ENCODE measurements around the gene KRT222. TPM values are rescaled to one million over a fixed set of nuclear protein-coding genes. Genes with fewer than 3 reads are reported as not detected.

KRT222 gene
- total and polyA plus RNA-seq, 2 donors = 0.19 to 0.84 TPM

- no peaks in the 10 kb centered on the region for H3K9me3 ChIP-seq (ENCODE audit: control insufficient read depth in 2 of 2, insufficient read depth in 1 of 2, low read length in 1 of 2)
- peaks cover 0 to 2% of the 10 kb centered on the region in 2 donors for H3K27me3 ChIP-seq (ENCODE audit: control insufficient read depth in 2 of 2, insufficient read depth in 1 of 2, low read length in 1 of 2)
- WGBS = 1% methylated on average over 3 of the region's 3 CpGs
- H3K4me1 ChIP-seq (ENCODE audit: control insufficient read depth in 2 of 2, insufficient read depth in 2 of 2, low read length in 2 of 2) = peaks cover 2 to 17% of the 10 kb centered on the region in 2 donors
- peaks cover 0 to 5% of the 10 kb centered on the region in 2 donors for H3K36me3 ChIP-seq (ENCODE audit: control insufficient read depth in 2 of 2, insufficient read depth in 2 of 2, low read length in 1 of 2)
- DNase-seq (ENCODE audit: low read depth in 6 of 9, low spot score in 9 of 9) = peak in 2 of 9 donors; percentile 45 to 66
- H3K27ac ChIP-seq (ENCODE audit: low read depth in 1 of 2, low read length in 1 of 2) = peak overlapping the region in 1 of 2 donors; percentile 49
- H3K4me3 ChIP-seq (ENCODE audit: low read length in 2 of 2) = no peak overlapping the region
Measured at GRCh38 chr17:40622509-40622928, 42.5 kb downstream of the KRT222 start.

GRCh38 chr17:40621578-40621977 is 43.4 kb downstream of the KRT222 start:
- DNase-seq (ENCODE audit: low read depth in 6 of 9, low spot score in 9 of 9) = no peak
- no peaks in the 10 kb centered on the region for H3K9me3 ChIP-seq (ENCODE audit: control insufficient read depth in 2 of 2, insufficient read depth in 1 of 2, low read length in 1 of 2)

GRCh38 chr17:40621019-40621418 is 44.0 kb downstream of the KRT222 start:
- no peak overlapping the region for H3K4me3 ChIP-seq (ENCODE audit: low read length in 2 of 2)
- H3K36me3 ChIP-seq (ENCODE audit: control insufficient read depth in 2 of 2, insufficient read depth in 2 of 2, low read length in 1 of 2) = no peaks in the 10 kb centered on the region
- no peaks in the 10 kb centered on the region for H3K9me3 ChIP-seq (ENCODE audit: control insufficient read depth in 2 of 2, insufficient read depth in 1 of 2, low read length in 1 of 2)
- 97% methylated on average over 6 of the region's 6 CpGs for WGBS
- peaks cover 2 to 23% of the 10 kb centered on the region in 2 donors for H3K4me1 ChIP-seq (ENCODE audit: control insufficient read depth in 2 of 2, insufficient read depth in 2 of 2, low read length in 2 of 2)
- peak overlapping the region in 1 of 2 donors; percentile 67 for H3K27ac ChIP-seq (ENCODE audit: low read depth in 1 of 2, low read length in 1 of 2)
- H3K27me3 ChIP-seq (ENCODE audit: control insufficient read depth in 2 of 2, insufficient read depth in 1 of 2, low read length in 1 of 2) = peaks cover 0 to 2% of the 10 kb centered on the region in 2 donors
- DNase-seq (ENCODE audit: low read depth in 6 of 9, low spot score in 9 of 9) = no peak

More at GRCh38 chr17:40621578-40621977, 43.4 kb downstream of the KRT222 start:
- Histone ChIP-seq H3K27ac (ENCODE audit: low read depth in 1 of 2, low read length in 1 of 2) (no peak overlapping the region), H3K36me3 (ENCODE audit: control insufficient read depth in 2 of 2, insufficient read depth in 2 of 2, low read length in 1 of 2) (no peaks in the 10 kb centered on the region), H3K27me3 (ENCODE audit: control insufficient read depth in 2 of 2, insufficient read depth in 1 of 2, low read length in 1 of 2) (peaks cover 0 to 2% of the 10 kb centered on the region in 2 donors), H3K4me3 (ENCODE audit: low read length in 2 of 2) (no peak overlapping the region), H3K4me1 (ENCODE audit: control insufficient read depth in 2 of 2, insufficient read depth in 2 of 2, low read length in 2 of 2) (peaks cover 2 to 17% of the 10 kb centered on the region in 2 donors)
- WGBS = 92% methylated on average over 8 of the region's 8 CpGs

- H3K27me3 ChIP-seq (ENCODE audit: control insufficient read depth in 2 of 2, insufficient read depth in 1 of 2, low read length in 1 of 2) = peaks cover 0 to 2% of the 10 kb centered on the region in 2 donors
Measured at GRCh38 chr17:40618754-40619625, 46.0 kb downstream of the KRT222 start.

GRCh38 chr17:40617678-40618240 is 47.2 kb downstream of the KRT222 start:
- 91% methylated on average over 11 of the region's 11 CpGs for WGBS
- Histone ChIP-seq H3K9me3 (ENCODE audit: control insufficient read depth in 2 of 2, insufficient read depth in 1 of 2, low read length in 1 of 2) (no peaks in the 10 kb centered on the region), H3K27me3 (ENCODE audit: control insufficient read depth in 2 of 2, insufficient read depth in 1 of 2, low read length in 1 of 2) (peaks cover 0 to 2% of the 10 kb centered on the region in 2 donors), H3K4me3 (ENCODE audit: low read length in 2 of 2) (no peak overlapping the region), H3K27ac (ENCODE audit: low read depth in 1 of 2, low read length in 1 of 2) (peak overlapping the region; percentile 38 to 76), H3K4me1 (ENCODE audit: control insufficient read depth in 2 of 2, insufficient read depth in 2 of 2, low read length in 2 of 2) (peaks cover 2 to 50% of the 10 kb centered on the region in 2 donors), H3K36me3 (ENCODE audit: control insufficient read depth in 2 of 2, insufficient read depth in 2 of 2, low read length in 1 of 2) (no peaks in the 10 kb centered on the region)
- no peak for DNase-seq (ENCODE audit: low read depth in 6 of 9, low spot score in 9 of 9)

More at GRCh38 chr17:40618754-40619625, 46.0 kb downstream of the KRT222 start:
- H3K4me3 ChIP-seq (ENCODE audit: low read length in 2 of 2) = no peak overlapping the region
- H3K27ac ChIP-seq (ENCODE audit: low read depth in 1 of 2, low read length in 1 of 2) = no peak overlapping the region
- H3K9me3 ChIP-seq (ENCODE audit: control insufficient read depth in 2 of 2, insufficient read depth in 1 of 2, low read length in 1 of 2) = no peaks in the 10 kb centered on the region
- no peak for DNase-seq (ENCODE audit: low read depth in 6 of 9, low spot score in 9 of 9)
- H3K36me3 ChIP-seq (ENCODE audit: control insufficient read depth in 2 of 2, insufficient read depth in 2 of 2, low read length in 1 of 2) = no peaks in the 10 kb centered on the region
- peaks cover 2 to 40% of the 10 kb centered on the region in 2 donors for H3K4me1 ChIP-seq (ENCODE audit: control insufficient read depth in 2 of 2, insufficient read depth in 2 of 2, low read length in 2 of 2)
- WGBS = 87% methylated on average over 16 of the region's 16 CpGs

GRCh38 chr17:40616592-40616991 is 48.4 kb downstream of the KRT222 start:
- Histone ChIP-seq H3K9me3 (ENCODE audit: control insufficient read depth in 2 of 2, insufficient read depth in 1 of 2, low read length in 1 of 2) (no peaks in the 10 kb centered on the region), H3K27ac (ENCODE audit: low read depth in 1 of 2, low read length in 1 of 2) (peak overlapping the region in 1 of 2 donors; percentile 18), H3K4me3 (ENCODE audit: low read length in 2 of 2) (no peak overlapping the region), H3K36me3 (ENCODE audit: control insufficient read depth in 2 of 2, insufficient read depth in 2 of 2, low read length in 1 of 2) (no peaks in the 10 kb centered on the region), H3K4me1 (ENCODE audit: control insufficient read depth in 2 of 2, insufficient read depth in 2 of 2, low read length in 2 of 2) (peaks cover 2 to 54% of the 10 kb centered on the region in 2 donors), H3K27me3 (ENCODE audit: control insufficient read depth in 2 of 2, insufficient read depth in 1 of 2, low read length in 1 of 2) (peaks cover 0 to 2% of the 10 kb centered on the region in 2 donors)
- no peak for DNase-seq (ENCODE audit: low read depth in 6 of 9, low spot score in 9 of 9)
- 65% methylated on average over 3 of the region's 3 CpGs for WGBS

GRCh38 chr17:40615841-40616476 is 49.0 kb downstream of the KRT222 start:
- no peaks in the 10 kb centered on the region for H3K36me3 ChIP-seq (ENCODE audit: control insufficient read depth in 2 of 2, insufficient read depth in 2 of 2, low read length in 1 of 2)
- no peaks in the 10 kb centered on the region for H3K9me3 ChIP-seq (ENCODE audit: control insufficient read depth in 2 of 2, insufficient read depth in 1 of 2, low read length in 1 of 2)
- WGBS = 95% methylated on average over 10 of the region's 10 CpGs
- H3K27ac ChIP-seq (ENCODE audit: low read depth in 1 of 2, low read length in 1 of 2) = no peak overlapping the region
- no peak for DNase-seq (ENCODE audit: low read depth in 6 of 9, low spot score in 9 of 9)
- H3K4me1 ChIP-seq (ENCODE audit: control insufficient read depth in 2 of 2, insufficient read depth in 2 of 2, low read length in 2 of 2) = peaks cover 2 to 50% of the 10 kb centered on the region in 2 donors
- peaks cover 0 to 2% of the 10 kb centered on the region in 2 donors for H3K27me3 ChIP-seq (ENCODE audit: control insufficient read depth in 2 of 2, insufficient read depth in 1 of 2, low read length in 1 of 2)
- no peak overlapping the region for H3K4me3 ChIP-seq (ENCODE audit: low read length in 2 of 2)

GRCh38 chr17:40615068-40615840 is 49.7 kb downstream of the KRT222 start:
- H3K36me3 ChIP-seq (ENCODE audit: control insufficient read depth in 2 of 2, insufficient read depth in 2 of 2, low read length in 1 of 2) = no peaks in the 10 kb centered on the region
- H3K27ac ChIP-seq (ENCODE audit: low read depth in 1 of 2, low read length in 1 of 2) = peak overlapping the region; percentile 49 to 61
- H3K27me3 ChIP-seq (ENCODE audit: control insufficient read depth in 2 of 2, insufficient read depth in 1 of 2, low read length in 1 of 2) = peaks cover 0 to 2% of the 10 kb centered on the region in 2 donors
- no peak overlapping the region for H3K4me3 ChIP-seq (ENCODE audit: low read length in 2 of 2)
- peaks cover 2 to 50% of the 10 kb centered on the region in 2 donors for H3K4me1 ChIP-seq (ENCODE audit: control insufficient read depth in 2 of 2, insufficient read depth in 2 of 2, low read length in 2 of 2)
- 85% methylated on average over 7 of the region's 7 CpGs for WGBS
- no peaks in the 10 kb centered on the region for H3K9me3 ChIP-seq (ENCODE audit: control insufficient read depth in 2 of 2, insufficient read depth in 1 of 2, low read length in 1 of 2)
- DNase-seq (ENCODE audit: low read depth in 6 of 9, low spot score in 9 of 9) = peak in 1 of 9 donors; percentile 56

Measured in thymus (tissue), 11 donors.